GM12878 (cell line): ENCODE results near the gene NFAT5. TPM values are rescaled to one million over a fixed set of nuclear protein-coding genes. Genes with fewer than 3 reads are reported as not detected.

Experiments
- ATAC-seq: fragments of 200-7000 bp; cut with Tn5 transposase; 3 replicates; pipeline ENCODE4 v1.9.1; 2020; ENCODE audit warnings: mild to moderate bottlenecking, moderate library complexity
- BruUV-seq: library from RNA; stranded (reverse); fragments of 400-500 nt; replicated peaks from 2 replicates; lab custom pipeline; 2021; lab: Mats Ljungman, UMichigan
- CTCF ChIA-PET: fragments of 300-600 bp; sonication (Branson Sonifier 250); formaldehyde crosslinking; extraction: SDS; loops from one replicate; lab custom pipeline; 2021; ENCODE audit warnings: inconsistent platforms; lab: Yijun Ruan, JAX
- POLR2A ChIA-PET: fragments of 350-600 bp; formaldehyde crosslinking; extraction: SDS; loops from one replicate; lab custom pipeline; 2021; ENCODE audit warnings: inconsistent platforms; lab: Charles Lee
- RAD21 ChIA-PET: fragments of 300-600 bp; sonication (Branson Sonifier 250); formaldehyde crosslinking; loops from one replicate; lab custom pipeline; 2023; ENCODE audit warnings: antibody characterized with exemption; ENCODE audit not compliant: unreplicated experiment; lab: Charles Lee
- SMC1A ChIA-PET: fragments of 300-600 bp; sonication (Branson Sonifier 250); formaldehyde crosslinking; loops from one replicate; lab custom pipeline; 2023; ENCODE audit not compliant: unreplicated experiment, uncharacterized antibody; lab: Charles Lee
- DNase-seq: peaks from one replicate; pipeline ENCODE4 v3.0.0-alpha.2; 2011; ENCODE audit warnings: low read depth, low spot score
- FAIRE-seq: peaks from 3 replicates; lab custom pipeline; 2011; peaks lifted over from hg19 to GRCh38; lab: Jason Lieb, UNC
- H2AFZ ChIP-seq: 2 replicates; pipeline ENCODE4 v1.6.0; 2011; ENCODE audit warnings: low read depth, low read length, control low read depth; ENCODE audit not compliant: control insufficient read depth
- H3K27ac ChIP-seq: 2 replicates; pipeline ENCODE4 v1.5.1; 2011; ENCODE audit warnings: control low read depth; ENCODE audit not compliant: control insufficient read depth, insufficient read depth
- H3K27me3 ChIP-seq, 2 experiments: replicated peaks in 1 of 2; 2 replicates each; pipeline versions ENCODE4 v1.6.0 to v1.6.1; 2011; ENCODE audit warnings: low read length in 1 of 2; ENCODE audit not compliant: control insufficient read depth in 2 of 2, insufficient read depth in 2 of 2
- H3K36me3 ChIP-seq, 2 experiments: 2 replicates each; pipeline ENCODE4 v1.5.1; 2011; ENCODE audit warnings: low read length in 1 of 2; ENCODE audit not compliant: control insufficient read depth in 2 of 2, insufficient read depth in 2 of 2
- H3K4me1 ChIP-seq: 2 replicates; pipeline ENCODE4 v1.6.1; 2011; ENCODE audit warnings: mild to moderate bottlenecking, low read length, moderate library complexity, mixed read lengths; ENCODE audit not compliant: control insufficient read depth, insufficient read depth
- H3K4me2 ChIP-seq: 2 replicates; pipeline ENCODE4 v1.6.0; 2011; ENCODE audit warnings: control low read depth; ENCODE audit not compliant: control insufficient read depth, insufficient read depth
- H3K4me3 ChIP-seq: fragments of 200-600 bp; sonication (generic); 2 replicates; pipeline ENCODE4 v1.5.1; 2016
- H3K79me2 ChIP-seq: 2 replicates; pipeline ENCODE4 v1.6.0; 2011; ENCODE audit warnings: low read length; ENCODE audit not compliant: control insufficient read depth, insufficient read depth
- H3K9ac ChIP-seq: 2 replicates; pipeline ENCODE4 v1.8.0; 2011; ENCODE audit warnings: low read length, control low read depth, mixed read lengths; ENCODE audit not compliant: control insufficient read depth, insufficient read depth
- H3K9me3 ChIP-seq: replicated peaks from 3 replicates; pipeline ENCODE4 v1.5.1; 2011; ENCODE audit warnings: mild to moderate bottlenecking, low read length; ENCODE audit not compliant: control insufficient read depth, insufficient read depth
- H4K20me1 ChIP-seq: 2 replicates; pipeline ENCODE4 v1.6.0; 2011; ENCODE audit not compliant: control insufficient read depth, insufficient read depth
- BRCA1 ChIP-seq: IDR thresholded peaks from 2 replicates; pipeline ENCODE4 v1.6.1; 2011; ENCODE audit warnings: low read depth, low read length, improper control_type of control experiment
- CBX5 ChIP-seq: sonication (generic); IDR thresholded peaks from 2 replicates; pipeline ENCODE4 v1.6.1; 2016; ENCODE audit warnings: low read depth, moderate library complexity, mild to moderate bottlenecking, inconsistent platforms
- FOXM1 ChIP-seq: IDR thresholded peaks from 2 replicates; pipeline ENCODE4 v1.6.1; 2012; ENCODE audit warnings: low read depth, mild to moderate bottlenecking, inconsistent platforms, low read length, moderate library complexity
- HDGF ChIP-seq: fragments of 450-650 bp; IDR thresholded peaks from 2 replicates; pipeline ENCODE4 v1.6.1; 2016; ENCODE audit warnings: antibody characterized with exemption
- JUNB ChIP-seq: IDR thresholded peaks from 2 replicates; pipeline ENCODE4 v1.6.1; 2016; ENCODE audit warnings: antibody characterized with exemption, mild to moderate bottlenecking
- LARP7 ChIP-seq: fragments of 450-650 bp; IDR thresholded peaks from 2 replicates; pipeline ENCODE4 v1.6.1; 2017; ENCODE audit warnings: mild to moderate bottlenecking
- NFIC ChIP-seq: IDR thresholded peaks from 2 replicates; pipeline ENCODE4 v1.6.1; 2012; ENCODE audit warnings: low read depth, mild to moderate bottlenecking, inconsistent platforms, low read length, moderate library complexity
- PAX8 ChIP-seq: fragments of 450-650 bp; IDR thresholded peaks from 2 replicates; pipeline ENCODE4 v1.6.1; 2017; ENCODE audit warnings: mild to moderate bottlenecking, moderate library complexity
- RELA ChIP-seq: fragments of 450-650 bp; IDR thresholded peaks from 2 replicates; pipeline ENCODE4 v1.8.0; 2014; ENCODE audit warnings: borderline replicate concordance; ENCODE audit not compliant: partially characterized antibody
- RFX5 ChIP-seq: IDR thresholded peaks from 2 replicates; pipeline ENCODE4 v1.6.1; 2011; ENCODE audit warnings: low read depth, low read length, improper control_type of control experiment
- SIN3A ChIP-seq: IDR thresholded peaks from 2 replicates; pipeline ENCODE4 v1.6.1; 2012; ENCODE audit warnings: low read depth, low read length, improper control_type of control experiment
- SMAD5 ChIP-seq: IDR thresholded peaks from 2 replicates; pipeline ENCODE4 v1.6.1; 2016; ENCODE audit warnings: antibody characterized with exemption, low read depth
- SMARCA5 ChIP-seq: fragments of 450-650 bp; IDR thresholded peaks from 2 replicates; pipeline ENCODE4 v1.6.1; 2017; ENCODE audit warnings: mild to moderate bottlenecking
- SRF ChIP-seq, 2 experiments: IDR thresholded peaks; 2 replicates each; pipeline ENCODE4 v1.6.1; 2011; ENCODE audit warnings: low read depth in 2 of 2, low read length in 2 of 2, mild to moderate bottlenecking in 1 of 2, moderate library complexity in 1 of 2
- STAT1 ChIP-seq: fragments of 450-650 bp; conservative IDR thresholded peaks from 2 replicates; pipeline ENCODE4 v1.6.1; 2014; ENCODE audit warnings: antibody characterized with exemption, mild to moderate bottlenecking
- WGBS: methylation state at CpG from one replicate; pipeline ENCODE4 v1.1.6; 2016; ENCODE audit warnings: low lambda C conversion rate; ENCODE audit not compliant: insufficient replicate concordance, insufficient coverage; ENCODE audit errors: missing lambda C conversion rate; 5-methylcytosine and 5-hydroxymethylcytosine counted together
- in situ Hi-C: fragments of 300-500 bp; cut with MboI; formaldehyde crosslinking; loops from 9 replicates; pipeline ENCODE4 v1.14.3; 2018; ENCODE audit warnings: mixed read lengths
- intact Hi-C: fragments of 100-400 bp; cut with micrococcal nuclease; formaldehyde crosslinking; loops from one replicate; pipeline ENCODE4 v1.14.2; 2022; ENCODE audit not compliant: unreplicated experiment
- polyA plus RNA-seq, 11 experiments: library from polyadenylated mRNA; depleted of rRNA in 4 of 11; unstranded in 6 of 11; stranded (reverse) in 5 of 11; fragments of >200 nt; fragmentation: Nextera tagmentation in 4 of 11; fragmentation: Illumina TruSeq in 1 of 11; extraction: Ambion mirVana in 4 of 11; extraction: Trizol in 1 of 11; gene quantifications; 1 replicate in 1 of 11; 2 replicates in 10 of 11; pipeline versions ENCODE4 v1.2.1 to v1.2.3, GENCODE V29; 2011 to 2016; ENCODE audit warnings: inconsistent platforms in 2 of 11, missing spikeins in 2 of 11, low read depth in 1 of 11
- total RNA-seq, 4 experiments: library from RNA; depleted of rRNA in 3 of 4; stranded (reverse); fragments of >200 nt in 3 of 4; fragmentation: Illumina TruSeq in 1 of 4; extraction: Trizol in 1 of 4; gene quantifications; 2 replicates each; pipeline versions ENCODE4 v1.2.1 to v1.2.3, GENCODE V29; 2013 to 2021
- TF ChIP-seq, protein P1 (sequence below): fragments of 450-650 bp; IDR thresholded peaks from 2 replicates; pipeline ENCODE4 v1.6.1; 2014; ENCODE audit warnings: mild to moderate bottlenecking
- TF ChIP-seq, protein P2 (sequence below): fragments of 450-650 bp; IDR thresholded peaks from 2 replicates; pipeline ENCODE4 v1.6.1; 2016; ENCODE audit warnings: mild to moderate bottlenecking
- TF ChIP-seq, protein P3 (sequence below): fragments of 150-350 bp; IDR thresholded peaks from 2 replicates; pipeline ENCODE4 v1.6.1; 2016; ENCODE audit warnings: low read depth, low read length

The NFAT5 gene
- total and polyA plus RNA-seq, 10 of the 15 experiments (the other 5 are each of a cell fraction or from before 2014, with no cell fraction given), result 0.58 to 31.5 (median 12.7) TPM

GRCh38 chr16:69531988-69532387 lies 33.8 kb upstream of the NFAT5 start:
- no peaks in the 10 kb centered on the region for H3K27me3 ChIP-seq
- no peak for ATAC-seq
- SMC1A ChIA-PET, result interaction anchor here (0.9 to 2.4 kb wide), 2 partner anchors 11 to 63 kb away, joined by 4 to 6 read pairs; no protein-coding TSS in a partner anchor
- H3K36me3 ChIP-seq, result no peaks in the 10 kb centered on the region
- TF ChIP-seq SMAD5, result no peak
- no peak for TF ChIP-seq SRF (IDR thresholded peaks at IDR 0.05; ENCODE audit: low read depth in 2 of 2, low read length in 2 of 2)
- TF ChIP-seq LARP7, result no peak
- TF ChIP-seq JUNB, result no peak
- TF ChIP-seq SIN3A, result no peak
- TF ChIP-seq, protein P1, sequence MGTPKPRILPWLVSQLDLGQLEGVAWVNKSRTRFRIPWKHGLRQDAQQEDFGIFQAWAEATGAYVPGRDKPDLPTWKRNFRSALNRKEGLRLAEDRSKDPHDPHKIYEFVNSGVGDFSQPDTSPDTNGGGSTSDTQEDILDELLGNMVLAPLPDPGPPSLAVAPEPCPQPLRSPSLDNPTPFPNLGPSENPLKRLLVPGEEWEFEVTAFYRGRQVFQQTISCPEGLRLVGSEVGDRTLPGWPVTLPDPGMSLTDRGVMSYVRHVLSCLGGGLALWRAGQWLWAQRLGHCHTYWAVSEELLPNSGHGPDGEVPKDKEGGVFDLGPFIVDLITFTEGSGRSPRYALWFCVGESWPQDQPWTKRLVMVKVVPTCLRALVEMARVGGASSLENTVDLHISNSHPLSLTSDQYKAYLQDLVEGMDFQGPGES, result no peak
- TF ChIP-seq FOXM1, result no peak
- no peak for TF ChIP-seq STAT1
- no peak for TF ChIP-seq RFX5
- TF ChIP-seq, protein P2, sequence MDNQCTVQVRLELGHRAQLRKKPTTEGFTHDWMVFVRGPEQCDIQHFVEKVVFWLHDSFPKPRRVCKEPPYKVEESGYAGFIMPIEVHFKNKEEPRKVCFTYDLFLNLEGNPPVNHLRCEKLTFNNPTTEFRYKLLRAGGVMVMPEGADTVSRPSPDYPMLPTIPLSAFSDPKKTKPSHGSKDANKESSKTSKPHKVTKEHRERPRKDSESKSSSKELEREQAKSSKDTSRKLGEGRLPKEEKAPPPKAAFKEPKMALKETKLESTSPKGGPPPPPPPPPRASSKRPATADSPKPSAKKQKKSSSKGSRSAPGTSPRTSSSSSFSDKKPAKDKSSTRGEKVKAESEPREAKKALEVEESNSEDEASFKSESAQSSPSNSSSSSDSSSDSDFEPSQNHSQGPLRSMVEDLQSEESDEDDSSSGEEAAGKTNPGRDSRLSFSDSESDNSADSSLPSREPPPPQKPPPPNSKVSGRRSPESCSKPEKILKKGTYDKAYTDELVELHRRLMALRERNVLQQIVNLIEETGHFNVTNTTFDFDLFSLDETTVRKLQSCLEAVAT, result no peak
- TF ChIP-seq RELA, result no peak
- no peak for TF ChIP-seq NFIC
- TF ChIP-seq HDGF, result no peak
- no peak for TF ChIP-seq CBX5
- no peak for TF ChIP-seq PAX8
- TF ChIP-seq SMARCA5, result no peak
- TF ChIP-seq, protein P3, sequence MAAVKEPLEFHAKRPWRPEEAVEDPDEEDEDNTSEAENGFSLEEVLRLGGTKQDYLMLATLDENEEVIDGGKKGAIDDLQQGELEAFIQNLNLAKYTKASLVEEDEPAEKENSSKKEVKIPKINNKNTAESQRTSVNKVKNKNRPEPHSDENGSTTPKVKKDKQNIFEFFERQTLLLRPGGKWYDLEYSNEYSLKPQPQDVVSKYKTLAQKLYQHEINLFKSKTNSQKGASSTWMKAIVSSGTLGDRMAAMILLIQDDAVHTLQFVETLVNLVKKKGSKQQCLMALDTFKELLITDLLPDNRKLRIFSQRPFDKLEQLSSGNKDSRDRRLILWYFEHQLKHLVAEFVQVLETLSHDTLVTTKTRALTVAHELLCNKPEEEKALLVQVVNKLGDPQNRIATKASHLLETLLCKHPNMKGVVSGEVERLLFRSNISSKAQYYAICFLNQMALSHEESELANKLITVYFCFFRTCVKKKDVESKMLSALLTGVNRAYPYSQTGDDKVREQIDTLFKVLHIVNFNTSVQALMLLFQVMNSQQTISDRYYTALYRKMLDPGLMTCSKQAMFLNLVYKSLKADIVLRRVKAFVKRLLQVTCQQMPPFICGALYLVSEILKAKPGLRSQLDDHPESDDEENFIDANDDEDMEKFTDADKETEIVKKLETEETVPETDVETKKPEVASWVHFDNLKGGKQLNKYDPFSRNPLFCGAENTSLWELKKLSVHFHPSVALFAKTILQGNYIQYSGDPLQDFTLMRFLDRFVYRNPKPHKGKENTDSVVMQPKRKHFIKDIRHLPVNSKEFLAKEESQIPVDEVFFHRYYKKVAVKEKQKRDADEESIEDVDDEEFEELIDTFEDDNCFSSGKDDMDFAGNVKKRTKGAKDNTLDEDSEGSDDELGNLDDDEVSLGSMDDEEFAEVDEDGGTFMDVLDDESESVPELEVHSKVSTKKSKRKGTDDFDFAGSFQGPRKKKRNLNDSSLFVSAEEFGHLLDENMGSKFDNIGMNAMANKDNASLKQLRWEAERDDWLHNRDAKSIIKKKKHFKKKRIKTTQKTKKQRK, result no peak
- TF ChIP-seq BRCA1, result no peak
- BruUV-seq, result no TSS peak
- in situ Hi-C loops (no loop called here), intact Hi-C loops (loop anchor here (2.0 to 5.0 kb wide), 2 partner anchors 33 to 60 kb away; partner anchors contain the start of gene NFAT5)
- no peak overlapping the region for H3K4me3 ChIP-seq
- no peak overlapping the region for H3K4me2 ChIP-seq
- H4K20me1 ChIP-seq, result no peaks in the 10 kb centered on the region
- FAIRE-seq, result no peak
- no peaks in the 10 kb centered on the region for H3K9me3 ChIP-seq
- peaks cover 5% of the 10 kb centered on the region for H3K4me1 ChIP-seq
- RAD21 ChIA-PET, result interaction anchor here (0.6 to 1.0 kb wide), 2 partner anchors 31 to 134 kb away, joined by 3 read pairs; no protein-coding TSS in a partner anchor
- CTCF ChIA-PET, result no interaction called here
- H3K9ac ChIP-seq, result no peak overlapping the region
- H3K27ac ChIP-seq, result no peak overlapping the region
- no peak overlapping the region for H2AFZ ChIP-seq
- POLR2A ChIA-PET, result no interaction called here
- no peaks in the 10 kb centered on the region for H3K79me2 ChIP-seq
- WGBS, result 67% methylated on average over 1 of the region's 1 CpG
- DNase-seq, result no peak
